ENCODE data around the gene TMCC2.

TMCC2 gene

GRCh38 chr1:205244384-205244783, 16.6 kb downstream of the TMCC2 start:
- no peak overlapping the region for H3K4me3 ChIP-seq (ENCODE audit: low read depth, low read length)
- no peak overlapping the region for H3K9ac ChIP-seq
- no peaks in the 10 kb centered on the region for H3K27me3 ChIP-seq (ENCODE audit: control insufficient read depth, insufficient read depth, low read length)
- H3K4me2 ChIP-seq (ENCODE audit: low read length) = no peak overlapping the region
- no peak overlapping the region for H3K27ac ChIP-seq
- peaks cover 27% of the 10 kb centered on the region for H3K4me1 ChIP-seq
- no peaks in the 10 kb centered on the region for H3K36me3 ChIP-seq (ENCODE audit: control insufficient read depth, insufficient read depth, low read length)
- no peak for TF ChIP-seq CTCF (IDR thresholded peaks at IDR 0.05)
- H3K79me2 ChIP-seq = no peaks in the 10 kb centered on the region
- H3K9me3 ChIP-seq (ENCODE audit: control insufficient read depth, low read length) = no peaks in the 10 kb centered on the region
- H2AFZ ChIP-seq = no peak overlapping the region

- H3K4me3 ChIP-seq (ENCODE audit: low read depth, low read length) = no peak overlapping the region
- H2AFZ ChIP-seq = no peak overlapping the region
- H3K4me1 ChIP-seq = peaks cover 32% of the 10 kb centered on the region
- H3K36me3 ChIP-seq (ENCODE audit: control insufficient read depth, insufficient read depth, low read length) = no peaks in the 10 kb centered on the region
- no peak overlapping the region for H3K9ac ChIP-seq
- no peak overlapping the region for H3K4me2 ChIP-seq (ENCODE audit: low read length)
- H3K9me3 ChIP-seq (ENCODE audit: control insufficient read depth, low read length) = no peaks in the 10 kb centered on the region
- no peak for TF ChIP-seq CTCF (IDR thresholded peaks at IDR 0.05)
- H3K27ac ChIP-seq = no peak overlapping the region
- H3K27me3 ChIP-seq (ENCODE audit: control insufficient read depth, insufficient read depth, low read length) = no peaks in the 10 kb centered on the region
- H3K79me2 ChIP-seq = no peaks in the 10 kb centered on the region
These were observed 17.4 kb downstream of the TMCC2 start for GRCh38 chr1:205245096-205245495.

GRCh38 chr1:205246351-205247119, 18.8 kb downstream of the TMCC2 start:
- Histone ChIP-seq H3K9me3 (ENCODE audit: control insufficient read depth, low read length) (no peaks in the 10 kb centered on the region), H3K9ac (no peak overlapping the region), H3K27me3 (ENCODE audit: control insufficient read depth, insufficient read depth, low read length) (no peaks in the 10 kb centered on the region), H3K4me2 (ENCODE audit: low read length) (no peak overlapping the region), H3K4me1 (peaks cover 39% of the 10 kb centered on the region), H2AFZ (no peak overlapping the region), H3K36me3 (ENCODE audit: control insufficient read depth, insufficient read depth, low read length) (no peaks in the 10 kb centered on the region), H3K79me2 (no peaks in the 10 kb centered on the region), H3K4me3 (ENCODE audit: low read depth, low read length) (no peak overlapping the region), H3K27ac (peak overlapping the region; percentile 91)
- no peak for TF ChIP-seq CTCF (IDR thresholded peaks at IDR 0.05)

GRCh38 chr1:205247130-205247921, 19.6 kb downstream of the TMCC2 start:
- Histone ChIP-seq H3K79me2 (no peaks in the 10 kb centered on the region), H3K9ac (no peak overlapping the region), H3K27me3 (ENCODE audit: control insufficient read depth, insufficient read depth, low read length) (no peaks in the 10 kb centered on the region), H3K4me3 (ENCODE audit: low read depth, low read length) (no peak overlapping the region), H3K4me2 (ENCODE audit: low read length) (no peak overlapping the region), H3K9me3 (ENCODE audit: control insufficient read depth, low read length) (no peaks in the 10 kb centered on the region), H3K4me1 (peaks cover 46% of the 10 kb centered on the region), H3K36me3 (ENCODE audit: control insufficient read depth, insufficient read depth, low read length) (no peaks in the 10 kb centered on the region), H2AFZ (no peak overlapping the region), H3K27ac (peak overlapping the region; percentile 91)
- no peak for TF ChIP-seq CTCF (IDR thresholded peaks at IDR 0.05)
